ENCODE results near the gene TOLLIP. TPM values are rescaled to one million over a fixed set of nuclear protein-coding genes. Genes with fewer than 3 reads are reported as not detected.

TOLLIP gene
- total RNA-seq, 1 experiment from 2014 or later: 78.3 TPM

- Histone ChIP-seq H3K4me1 (no peaks in the 10 kb centered on the region), H3K4me3 (ENCODE audit: low read depth, low read length) (no peak overlapping the region), H3K36me3 (ENCODE audit: control insufficient read depth, insufficient read depth, low read length) (no peaks in the 10 kb centered on the region), H3K9me3 (no peaks in the 10 kb centered on the region), H3K27me3 (replicated peaks; ENCODE audit: control insufficient read depth, insufficient read depth, low read length) (no peaks in the 10 kb centered on the region)
- no peaks in the 10 kb centered on the region for H3K4me1 Mint-ChIP-seq (ENCODE audit: low read depth, unreplicated experiment)
- H3K4me3 Mint-ChIP-seq (ENCODE audit: unreplicated experiment): no peak overlapping the region
- ChIA-PET CTCF (no interaction called here), POLR2A (no interaction called here)
- no peak overlapping the region for H3K27ac Mint-ChIP-seq (ENCODE audit: unreplicated experiment)
- no peaks in the 10 kb centered on the region for H3K9me3 Mint-ChIP-seq (ENCODE audit: unreplicated experiment)
- TF ChIP-seq, protein P1, sequence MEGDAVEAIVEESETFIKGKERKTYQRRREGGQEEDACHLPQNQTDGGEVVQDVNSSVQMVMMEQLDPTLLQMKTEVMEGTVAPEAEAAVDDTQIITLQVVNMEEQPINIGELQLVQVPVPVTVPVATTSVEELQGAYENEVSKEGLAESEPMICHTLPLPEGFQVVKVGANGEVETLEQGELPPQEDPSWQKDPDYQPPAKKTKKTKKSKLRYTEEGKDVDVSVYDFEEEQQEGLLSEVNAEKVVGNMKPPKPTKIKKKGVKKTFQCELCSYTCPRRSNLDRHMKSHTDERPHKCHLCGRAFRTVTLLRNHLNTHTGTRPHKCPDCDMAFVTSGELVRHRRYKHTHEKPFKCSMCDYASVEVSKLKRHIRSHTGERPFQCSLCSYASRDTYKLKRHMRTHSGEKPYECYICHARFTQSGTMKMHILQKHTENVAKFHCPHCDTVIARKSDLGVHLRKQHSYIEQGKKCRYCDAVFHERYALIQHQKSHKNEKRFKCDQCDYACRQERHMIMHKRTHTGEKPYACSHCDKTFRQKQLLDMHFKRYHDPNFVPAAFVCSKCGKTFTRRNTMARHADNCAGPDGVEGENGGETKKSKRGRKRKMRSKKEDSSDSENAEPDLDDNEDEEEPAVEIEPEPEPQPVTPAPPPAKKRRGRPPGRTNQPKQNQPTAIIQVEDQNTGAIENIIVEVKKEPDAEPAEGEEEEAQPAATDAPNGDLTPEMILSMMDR (IDR thresholded peaks at IDR 0.05; ENCODE audit: insufficient read depth in 1 of 2, low read depth in 1 of 2, low read length in 1 of 2, severe bottlenecking in 1 of 2, unreplicated experiment in 1 of 2): no peak
- intact Hi-C loops (cut with micrococcal nuclease; ENCODE audit: unreplicated experiment): loop anchor here (10.0 kb wide), 1 partner anchor 122 kb away; no protein-coding TSS in a partner anchor
- peaks cover 11% of the 10 kb centered on the region for H3K27me3 Mint-ChIP-seq (ENCODE audit: insufficient read depth, unreplicated experiment)
- DNase-seq: no peak
- no peaks in the 10 kb centered on the region for H3K36me3 Mint-ChIP-seq (ENCODE audit: insufficient read depth, unreplicated experiment)
- no TSS peak for BruUV-seq (replicated peaks)
Observed at GRCh38 chr11:1237128-1237580, 72.3 kb downstream of the TOLLIP start.

GRCh38 chr11:1236316-1237127 lies 72.9 kb downstream of the TOLLIP start:
- no peak overlapping the region for H3K4me3 Mint-ChIP-seq (ENCODE audit: unreplicated experiment)
- Histone ChIP-seq H3K27me3 (replicated peaks; ENCODE audit: control insufficient read depth, insufficient read depth, low read length) (no peaks in the 10 kb centered on the region), H3K9me3 (no peaks in the 10 kb centered on the region), H3K36me3 (ENCODE audit: control insufficient read depth, insufficient read depth, low read length) (no peaks in the 10 kb centered on the region), H3K4me3 (ENCODE audit: low read depth, low read length) (no peak overlapping the region), H3K4me1 (no peaks in the 10 kb centered on the region)
- no peaks in the 10 kb centered on the region for H3K4me1 Mint-ChIP-seq (ENCODE audit: low read depth, unreplicated experiment)
- H3K9me3 Mint-ChIP-seq (ENCODE audit: unreplicated experiment): no peaks in the 10 kb centered on the region
- intact Hi-C loops (cut with micrococcal nuclease; ENCODE audit: unreplicated experiment): loop anchor here (10.0 kb wide), 1 partner anchor 122 kb away; no protein-coding TSS in a partner anchor
- BruUV-seq (replicated peaks): no TSS peak
- ChIA-PET CTCF (no interaction called here), POLR2A (no interaction called here)
- H3K27me3 Mint-ChIP-seq (ENCODE audit: insufficient read depth, unreplicated experiment): peaks cover 11% of the 10 kb centered on the region
- H3K36me3 Mint-ChIP-seq (ENCODE audit: insufficient read depth, unreplicated experiment): no peaks in the 10 kb centered on the region
- TF ChIP-seq, protein P1 (IDR thresholded peaks at IDR 0.05; ENCODE audit: insufficient read depth in 1 of 2, low read depth in 1 of 2, low read length in 1 of 2, severe bottlenecking in 1 of 2, unreplicated experiment in 1 of 2): no peak
- no peak for DNase-seq
- H3K27ac Mint-ChIP-seq (ENCODE audit: unreplicated experiment): no peak overlapping the region

- Histone ChIP-seq H3K4me1 (no peaks in the 10 kb centered on the region), H3K9me3 (no peaks in the 10 kb centered on the region), H3K27me3 (replicated peaks; ENCODE audit: control insufficient read depth, insufficient read depth, low read length) (no peaks in the 10 kb centered on the region), H3K4me3 (ENCODE audit: low read depth, low read length) (no peak overlapping the region), H3K36me3 (ENCODE audit: control insufficient read depth, insufficient read depth, low read length) (no peaks in the 10 kb centered on the region)
- CTCF ChIA-PET: no interaction called here
- TF ChIP-seq, protein P1 (IDR thresholded peaks at IDR 0.05; ENCODE audit: insufficient read depth in 1 of 2, low read depth in 1 of 2, low read length in 1 of 2, severe bottlenecking in 1 of 2, unreplicated experiment in 1 of 2): no peak
- Mint-ChIP-seq H3K4me3 (ENCODE audit: unreplicated experiment) (no peak overlapping the region), H3K27ac (ENCODE audit: unreplicated experiment) (no peak overlapping the region), H3K27me3 (ENCODE audit: insufficient read depth, unreplicated experiment) (peaks cover 11% of the 10 kb centered on the region), H3K9me3 (ENCODE audit: unreplicated experiment) (no peaks in the 10 kb centered on the region), H3K36me3 (ENCODE audit: insufficient read depth, unreplicated experiment) (no peaks in the 10 kb centered on the region), H3K4me1 (ENCODE audit: low read depth, unreplicated experiment) (no peaks in the 10 kb centered on the region)
- peak in 1 of 2 experiments; percentile 26 for DNase-seq
- BruUV-seq (replicated peaks): no TSS peak
- POLR2A ChIA-PET: no interaction called here
- intact Hi-C loops (cut with micrococcal nuclease; ENCODE audit: unreplicated experiment): loop anchor here (10.0 kb wide), 1 partner anchor 121 kb away; no protein-coding TSS in a partner anchor
Observed at GRCh38 chr11:1235901-1236315, 73.5 kb downstream of the TOLLIP start.

Data from Caco-2 (cell line).